GM21381 (cell line): Measurements from ENCODE around the gene SLFN13.
"Not testable (repeated sequence)": the region's sequence is repeated elsewhere in the genome, so short reads cannot be mapped to it uniquely, and the experiment has no call there.

ENCODE experiments used
- ATAC-seq: cut with Tn5 transposase; IDR thresholded peaks from one replicate; pipeline ENCODE4 v1.9.1; 2021; ENCODE audit warnings: mild to moderate bottlenecking, moderate library complexity; ENCODE audit not compliant: unreplicated experiment

SLFN13 gene

GRCh38 chr17:35448214-35448898, at the start of gene SLFN13:
SLFN13 (minus strand) TSS chr17:35448766; CDS start chr17:35445680, 3,086 bp downstream.
- ATAC-seq = peak; percentile 71

- no peak for ATAC-seq
These were observed 48.1 kb upstream of the SLFN13 start for GRCh38 chr17:35496451-35497290.

- ATAC-seq = no peak
These were observed 44.5 kb upstream of the SLFN13 start for GRCh38 chr17:35493040-35493439.

GRCh38 chr17:35491417-35491816, 42.9 kb upstream of the SLFN13 start:
- ATAC-seq = no peak

- ATAC-seq = no peak
These were observed 41.4 kb upstream of the SLFN13 start for GRCh38 chr17:35489944-35490343.

- ATAC-seq = no peak
These were observed 40.4 kb upstream of the SLFN13 start for GRCh38 chr17:35488991-35489390.

- peak; percentile 48 for ATAC-seq
These were observed 38.6 kb upstream of the SLFN13 start for GRCh38 chr17:35486920-35487732.

- ATAC-seq = no peak
These were observed 30.7 kb upstream of the SLFN13 start for GRCh38 chr17:35479271-35479670.

GRCh38 chr17:35477248-35477647, 28.7 kb upstream of the SLFN13 start:
- no peak for ATAC-seq

- no peak for ATAC-seq
These were observed 27.8 kb upstream of the SLFN13 start for GRCh38 chr17:35476283-35476820.

- ATAC-seq = no peak
These were observed 19.9 kb upstream of the SLFN13 start for GRCh38 chr17:35468475-35468874.

GRCh38 chr17:35467824-35468223, 19.3 kb upstream of the SLFN13 start:
- ATAC-seq = no peak

GRCh38 chr17:35460354-35460851, 11.8 kb upstream of the SLFN13 start:
- peak; percentile 94 for ATAC-seq

GRCh38 chr17:35454035-35454434, 5.5 kb upstream of the SLFN13 start:
- ATAC-seq = not testable (repeated sequence)

GRCh38 chr17:35453171-35453570, 4.6 kb upstream of the SLFN13 start:
- ATAC-seq = no peak

- peak; percentile 38 for ATAC-seq
These were observed 885 bp upstream of the SLFN13 start for GRCh38 chr17:35449371-35449931.

- ATAC-seq = no peak
These were observed 297 bp upstream of the SLFN13 start for GRCh38 chr17:35448899-35449227.

GRCh38 chr17:35447499-35447898, 1.1 kb downstream of the SLFN13 start:
- ATAC-seq = no peak

- no peak for ATAC-seq
These were observed 10.1 kb downstream of the SLFN13 start for GRCh38 chr17:35438433-35438832.

GRCh38 chr17:35433075-35433894, 15.3 kb downstream of the SLFN13 start:
- ATAC-seq = no peak
